ENCODE data around the gene KLHL29.

Gene KLHL29

DNA sequence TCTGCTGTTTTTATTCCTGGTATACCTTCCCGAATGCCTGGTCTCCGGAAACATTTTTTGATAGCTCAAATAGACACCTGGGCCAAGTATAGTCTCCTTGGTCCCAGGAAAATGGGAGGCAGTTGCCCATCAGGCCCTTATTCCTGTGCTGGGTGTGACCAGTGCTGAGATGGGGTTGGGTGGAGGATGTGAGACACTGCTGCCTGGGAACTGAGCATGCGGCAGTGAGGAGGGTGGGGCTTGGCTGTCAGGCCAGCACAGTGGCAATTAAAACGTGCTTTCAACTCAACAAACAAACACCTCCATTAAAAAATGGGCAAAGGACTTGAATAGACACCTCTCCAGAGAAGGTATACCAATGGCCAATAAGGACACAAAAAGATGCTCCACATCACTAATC, 12.5 kb downstream of the KLHL29 start:
- no peak overlapping the region for H3K4me3 ChIP-seq (ENCODE audit: low read length)
- no peaks in the 10 kb centered on the region for H3K9me3 ChIP-seq (replicated peaks; ENCODE audit: insufficient read depth, low read length)
- H3K27ac ChIP-seq (ENCODE audit: low read length) = no peak overlapping the region
- TF ChIP-seq, protein P1, sequence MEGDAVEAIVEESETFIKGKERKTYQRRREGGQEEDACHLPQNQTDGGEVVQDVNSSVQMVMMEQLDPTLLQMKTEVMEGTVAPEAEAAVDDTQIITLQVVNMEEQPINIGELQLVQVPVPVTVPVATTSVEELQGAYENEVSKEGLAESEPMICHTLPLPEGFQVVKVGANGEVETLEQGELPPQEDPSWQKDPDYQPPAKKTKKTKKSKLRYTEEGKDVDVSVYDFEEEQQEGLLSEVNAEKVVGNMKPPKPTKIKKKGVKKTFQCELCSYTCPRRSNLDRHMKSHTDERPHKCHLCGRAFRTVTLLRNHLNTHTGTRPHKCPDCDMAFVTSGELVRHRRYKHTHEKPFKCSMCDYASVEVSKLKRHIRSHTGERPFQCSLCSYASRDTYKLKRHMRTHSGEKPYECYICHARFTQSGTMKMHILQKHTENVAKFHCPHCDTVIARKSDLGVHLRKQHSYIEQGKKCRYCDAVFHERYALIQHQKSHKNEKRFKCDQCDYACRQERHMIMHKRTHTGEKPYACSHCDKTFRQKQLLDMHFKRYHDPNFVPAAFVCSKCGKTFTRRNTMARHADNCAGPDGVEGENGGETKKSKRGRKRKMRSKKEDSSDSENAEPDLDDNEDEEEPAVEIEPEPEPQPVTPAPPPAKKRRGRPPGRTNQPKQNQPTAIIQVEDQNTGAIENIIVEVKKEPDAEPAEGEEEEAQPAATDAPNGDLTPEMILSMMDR (IDR thresholded peaks at IDR 0.05; ENCODE audit: low read length) = no peak
- H3K4me1 ChIP-seq (ENCODE audit: low read length) = no peaks in the 10 kb centered on the region
- no peak for DNase-seq
- no peak overlapping the region for H2AFZ ChIP-seq (ENCODE audit: low read length)
- H3K27me3 ChIP-seq (replicated peaks; ENCODE audit: insufficient read depth, low read length) = no peaks in the 10 kb centered on the region
- H3K4me2 ChIP-seq (ENCODE audit: low read depth, low read length) = no peak overlapping the region
- no peaks in the 10 kb centered on the region for H3K36me3 ChIP-seq (replicated peaks; ENCODE audit: insufficient read depth, low read length)
- H4K20me1 ChIP-seq (ENCODE audit: insufficient read depth, low read length) = no peaks in the 10 kb centered on the region
- no peaks in the 10 kb centered on the region for H3K9me2 ChIP-seq (replicated peaks; ENCODE audit: insufficient read depth, low read length)
- H3F3A ChIP-seq (ENCODE audit: insufficient read depth, low read length) = no peaks in the 10 kb centered on the region
- H3K79me2 ChIP-seq (ENCODE audit: low read length) = no peaks in the 10 kb centered on the region
- H3K9ac ChIP-seq (ENCODE audit: low read length) = no peak overlapping the region

GRCh38 chr2:23399674-23400261, 14.8 kb downstream of the KLHL29 start:
- no peak overlapping the region for H3K4me3 ChIP-seq (ENCODE audit: low read length)
- H3K79me2 ChIP-seq (ENCODE audit: low read length) = no peaks in the 10 kb centered on the region
- H4K20me1 ChIP-seq (ENCODE audit: insufficient read depth, low read length) = no peaks in the 10 kb centered on the region
- H3K36me3 ChIP-seq (replicated peaks; ENCODE audit: insufficient read depth, low read length) = no peaks in the 10 kb centered on the region
- no peak for TF ChIP-seq EZH2phosphoT487 (IDR thresholded peaks at IDR 0.05; ENCODE audit: low read length)
- no peak for TF ChIP-seq EZH2 (optimal IDR thresholded peaks at IDR 0.05; ENCODE audit: low read depth, low read length)
- TF ChIP-seq, protein P1 (IDR thresholded peaks at IDR 0.05; ENCODE audit: low read length) = no peak
- no peak overlapping the region for H3K27ac ChIP-seq (ENCODE audit: low read length)
- no peak overlapping the region for H3K9ac ChIP-seq (ENCODE audit: low read length)
- no peak overlapping the region for H3K4me2 ChIP-seq (ENCODE audit: low read depth, low read length)
- no peaks in the 10 kb centered on the region for H3K27me3 ChIP-seq (replicated peaks; ENCODE audit: insufficient read depth, low read length)
- no peaks in the 10 kb centered on the region for H3K9me2 ChIP-seq (replicated peaks; ENCODE audit: insufficient read depth, low read length)
- H3K9me3 ChIP-seq (replicated peaks; ENCODE audit: insufficient read depth, low read length) = no peaks in the 10 kb centered on the region
- H3K4me1 ChIP-seq (ENCODE audit: low read length) = no peaks in the 10 kb centered on the region
- DNase-seq = no peak
- no peaks in the 10 kb centered on the region for H3F3A ChIP-seq (ENCODE audit: insufficient read depth, low read length)
- H2AFZ ChIP-seq (ENCODE audit: low read length) = no peak overlapping the region

GRCh38 chr2:23400703-23401102, 15.7 kb downstream of the KLHL29 start:
- H4K20me1 ChIP-seq (ENCODE audit: insufficient read depth, low read length) = no peaks in the 10 kb centered on the region
- no peaks in the 10 kb centered on the region for H3F3A ChIP-seq (ENCODE audit: insufficient read depth, low read length)
- H2AFZ ChIP-seq (ENCODE audit: low read length) = no peak overlapping the region
- TF ChIP-seq EZH2phosphoT487 (IDR thresholded peaks at IDR 0.05; ENCODE audit: low read length) (no peak), EZH2 (optimal IDR thresholded peaks at IDR 0.05; ENCODE audit: low read depth, low read length) (no peak)
- TF ChIP-seq, protein P1 (IDR thresholded peaks at IDR 0.05; ENCODE audit: low read length) = no peak
- H3K27ac ChIP-seq (ENCODE audit: low read length) = no peak overlapping the region
- H3K9ac ChIP-seq (ENCODE audit: low read length) = no peak overlapping the region
- H3K9me2 ChIP-seq (replicated peaks; ENCODE audit: insufficient read depth, low read length) = no peaks in the 10 kb centered on the region
- H3K36me3 ChIP-seq (replicated peaks; ENCODE audit: insufficient read depth, low read length) = no peaks in the 10 kb centered on the region
- no peaks in the 10 kb centered on the region for H3K27me3 ChIP-seq (replicated peaks; ENCODE audit: insufficient read depth, low read length)
- no peak overlapping the region for H3K4me3 ChIP-seq (ENCODE audit: low read length)
- H3K9me3 ChIP-seq (replicated peaks; ENCODE audit: insufficient read depth, low read length) = no peaks in the 10 kb centered on the region
- H3K4me2 ChIP-seq (ENCODE audit: low read depth, low read length) = no peak overlapping the region
- DNase-seq = no peak
- H3K4me1 ChIP-seq (ENCODE audit: low read length) = no peaks in the 10 kb centered on the region
- no peaks in the 10 kb centered on the region for H3K79me2 ChIP-seq (ENCODE audit: low read length)
